Right ventricle myocardium superior (tissue), 1 donor: ENCODE results near the gene IFT122. TPM values are rescaled to one million over a fixed set of nuclear protein-coding genes. Genes with fewer than 3 reads are reported as not detected.
"Not testable (repeated sequence)": the region's sequence is repeated elsewhere in the genome, so short reads cannot be mapped to it uniquely, and the experiment has no call there.

Experiments used
- ATAC-seq: fragments of 200-7000 bp; cut with Tn5 transposase; one replicate; pipeline ENCODE4 v1.9.1; 2020; ENCODE audit warnings: mild to moderate bottlenecking; ENCODE audit not compliant: poor library complexity
- DNase-seq: peaks from one replicate; pipeline ENCODE4 v3.0.0-alpha.2; 2020
- intact Hi-C: fragments of 100-400 bp; cut with DNase I; formaldehyde crosslinking; loops from one replicate; pipeline ENCODE4 v1.11.2; 2022
- long read RNA-seq: library from polyadenylated mRNA; unstranded; transcript quantifications from one replicate; pipeline ENCODE4 v2.0.0, GENCODE V29; 2021
- total RNA-seq: library from RNA; stranded (reverse); fragmentation: NEBNext Ultra II Directional; extraction: Animal tissue kit (Norgen Biotek cat#: 25700); gene quantifications from one replicate; pipeline ENCODE4 v1.2.1, GENCODE V29; 2021
- donor health status: DM: no; HTN: yes; CAD: no; lungs with severe emphysema.

Gene IFT122, protein sequence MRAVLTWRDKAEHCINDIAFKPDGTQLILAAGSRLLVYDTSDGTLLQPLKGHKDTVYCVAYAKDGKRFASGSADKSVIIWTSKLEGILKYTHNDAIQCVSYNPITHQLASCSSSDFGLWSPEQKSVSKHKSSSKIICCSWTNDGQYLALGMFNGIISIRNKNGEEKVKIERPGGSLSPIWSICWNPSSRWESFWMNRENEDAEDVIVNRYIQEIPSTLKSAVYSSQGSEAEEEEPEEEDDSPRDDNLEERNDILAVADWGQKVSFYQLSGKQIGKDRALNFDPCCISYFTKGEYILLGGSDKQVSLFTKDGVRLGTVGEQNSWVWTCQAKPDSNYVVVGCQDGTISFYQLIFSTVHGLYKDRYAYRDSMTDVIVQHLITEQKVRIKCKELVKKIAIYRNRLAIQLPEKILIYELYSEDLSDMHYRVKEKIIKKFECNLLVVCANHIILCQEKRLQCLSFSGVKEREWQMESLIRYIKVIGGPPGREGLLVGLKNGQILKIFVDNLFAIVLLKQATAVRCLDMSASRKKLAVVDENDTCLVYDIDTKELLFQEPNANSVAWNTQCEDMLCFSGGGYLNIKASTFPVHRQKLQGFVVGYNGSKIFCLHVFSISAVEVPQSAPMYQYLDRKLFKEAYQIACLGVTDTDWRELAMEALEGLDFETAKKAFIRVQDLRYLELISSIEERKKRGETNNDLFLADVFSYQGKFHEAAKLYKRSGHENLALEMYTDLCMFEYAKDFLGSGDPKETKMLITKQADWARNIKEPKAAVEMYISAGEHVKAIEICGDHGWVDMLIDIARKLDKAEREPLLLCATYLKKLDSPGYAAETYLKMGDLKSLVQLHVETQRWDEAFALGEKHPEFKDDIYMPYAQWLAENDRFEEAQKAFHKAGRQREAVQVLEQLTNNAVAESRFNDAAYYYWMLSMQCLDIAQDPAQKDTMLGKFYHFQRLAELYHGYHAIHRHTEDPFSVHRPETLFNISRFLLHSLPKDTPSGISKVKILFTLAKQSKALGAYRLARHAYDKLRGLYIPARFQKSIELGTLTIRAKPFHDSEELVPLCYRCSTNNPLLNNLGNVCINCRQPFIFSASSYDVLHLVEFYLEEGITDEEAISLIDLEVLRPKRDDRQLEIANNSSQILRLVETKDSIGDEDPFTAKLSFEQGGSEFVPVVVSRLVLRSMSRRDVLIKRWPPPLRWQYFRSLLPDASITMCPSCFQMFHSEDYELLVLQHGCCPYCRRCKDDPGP
- total RNA-seq: 19.3 TPM
- long read RNA-seq, transcript IFT122-202 (29 exons, 3,841 nt): major isoform, 14 of 63 reads
- long read RNA-seq, transcript IFT122-204 (27 exons, 3,569 nt): minor isoform, 7 of 63 reads
- long read RNA-seq, partial matches to known transcripts: 6 of 63 reads
- long read RNA-seq, other reads (novel, unspliced or antisense): 34 of 63 reads

DNA sequence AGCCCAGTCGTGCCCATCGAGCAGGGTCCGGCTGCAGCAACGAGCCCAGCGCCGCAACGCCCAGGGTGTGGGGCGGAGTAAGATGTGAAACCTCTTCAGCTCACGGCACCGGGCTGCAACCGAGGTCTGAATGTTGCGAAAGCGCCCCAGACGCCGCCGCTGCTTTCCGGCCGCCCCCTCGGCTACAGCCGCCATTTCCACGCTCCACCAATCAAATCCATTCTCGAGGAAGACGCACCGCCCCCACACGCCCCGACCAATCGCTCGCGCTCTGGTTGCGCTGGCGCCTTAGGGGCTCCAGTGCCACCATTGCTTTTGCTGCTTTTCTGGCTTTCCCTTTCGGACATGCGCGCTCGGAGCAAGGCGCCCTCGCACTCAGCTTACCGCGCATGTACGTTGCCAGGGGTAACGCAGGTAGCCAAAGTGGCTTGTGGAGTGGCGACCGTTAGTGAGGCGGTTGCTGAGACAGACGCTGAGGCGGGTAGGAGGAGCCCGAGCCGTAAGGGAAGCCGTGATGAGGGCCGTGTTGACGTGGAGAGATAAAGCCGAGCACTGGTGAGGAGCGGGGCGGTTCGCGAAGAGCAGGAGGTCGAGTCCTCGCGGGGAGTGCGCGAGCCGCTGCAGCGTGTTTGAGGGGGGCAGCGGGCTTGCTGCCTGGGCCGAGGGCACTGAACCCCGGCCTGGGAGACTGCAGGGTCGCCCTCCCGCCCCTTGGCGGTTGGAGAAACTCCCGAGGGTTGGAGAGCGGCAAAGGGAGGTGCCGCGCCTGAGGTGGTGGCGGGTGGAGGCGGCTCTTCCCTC, at the start of gene IFT122, which contains the start of gene MBD4:
Gene IFT122, plus strand, starts transcription at position 408 of the 801 bp plus-strand sequence. Its CDS starts 107 bp downstream, at position 515.
Gene MBD4, minus strand, starts transcription at position 132 of the 801 bp plus-strand sequence. Its CDS starts 115 bp downstream, at position 17.
- intact Hi-C loops: no loop called here
- DNase-seq (peak; percentile 98), ATAC-seq (peak; percentile 94)

DNA sequence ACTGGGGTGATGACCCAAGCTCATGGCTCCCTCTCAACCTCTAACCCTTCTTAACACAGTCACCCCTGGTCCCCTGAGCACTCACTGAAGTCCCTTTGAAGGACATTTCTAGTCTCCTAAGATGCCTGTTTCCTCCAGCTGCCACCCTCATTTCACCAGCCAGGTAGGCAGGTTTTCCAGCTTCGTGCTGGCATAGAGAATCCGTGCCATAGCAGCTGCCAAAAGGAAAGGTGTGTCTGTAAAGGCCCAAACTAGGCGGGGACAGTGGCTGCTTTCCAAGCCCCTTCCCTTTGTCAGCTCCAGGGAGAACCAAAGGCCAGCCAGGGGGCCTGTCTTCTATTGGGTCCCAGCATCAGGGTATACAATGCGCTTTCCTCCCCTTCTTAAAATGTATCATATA, 48.4 kb upstream of the IFT122 start:
- ATAC-seq, intact Hi-C loops, DNase-seq: not testable (repeated sequence)

DNA sequence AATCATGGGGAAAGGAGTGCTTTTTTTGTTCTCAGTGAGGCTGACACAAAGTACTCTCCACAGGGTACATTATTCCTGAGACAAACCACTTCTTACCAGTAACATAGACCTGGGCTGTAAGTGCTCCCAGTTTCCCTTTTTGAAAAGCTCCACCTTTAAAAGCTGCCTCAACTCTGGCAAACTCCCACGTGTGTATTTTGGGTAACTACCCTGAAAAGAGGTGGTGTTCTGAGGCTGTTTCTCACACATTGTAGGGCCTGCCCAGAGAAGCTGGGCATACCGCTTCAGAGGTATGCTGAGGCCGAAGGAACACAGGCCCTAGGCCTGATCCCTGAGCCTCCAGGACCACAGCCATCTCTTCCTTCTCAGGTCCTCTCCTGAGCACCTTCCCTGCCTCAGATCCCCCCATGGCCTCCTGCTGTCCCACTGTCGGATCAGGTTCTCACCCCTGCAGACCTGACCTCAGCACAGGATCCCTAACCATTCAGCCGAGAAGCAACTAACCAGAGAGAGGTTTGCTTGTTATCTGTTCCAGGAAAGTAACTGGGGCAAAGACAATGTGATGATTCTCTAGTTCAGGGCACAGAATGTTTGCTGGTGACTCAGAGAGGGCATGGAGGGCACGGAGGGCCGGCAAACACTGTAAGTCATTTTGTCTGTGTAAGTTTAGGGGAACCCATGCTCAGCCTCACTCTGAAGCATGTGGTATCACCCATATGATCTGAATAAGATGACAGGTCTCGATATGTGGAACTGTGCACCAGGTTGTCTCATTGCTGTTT, 47.7 kb upstream of the IFT122 start:
- intact Hi-C loops, DNase-seq, ATAC-seq: not testable (repeated sequence)

DNA sequence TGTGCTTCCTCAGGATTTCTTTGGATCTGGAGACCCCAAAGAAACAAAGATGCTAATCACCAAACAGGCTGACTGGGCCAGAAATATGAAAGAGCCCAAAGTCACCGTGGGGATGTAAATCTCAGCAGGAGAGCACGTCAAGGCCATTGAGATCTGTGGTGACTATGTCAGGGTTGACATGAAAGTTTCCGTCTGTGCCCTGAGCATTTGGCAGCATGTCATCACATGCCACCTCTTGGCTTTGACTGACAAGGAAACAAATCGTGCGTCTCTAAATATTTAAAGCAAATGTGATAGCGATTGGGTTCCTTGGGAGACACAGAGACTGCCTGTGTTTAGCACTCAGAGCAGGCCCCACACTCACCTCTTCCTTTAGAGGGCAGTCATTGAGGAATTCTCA, 46.8 kb upstream of the IFT122 start:
- intact Hi-C loops: no loop called here
- no peak for DNase-seq
- ATAC-seq: no peak

DNA sequence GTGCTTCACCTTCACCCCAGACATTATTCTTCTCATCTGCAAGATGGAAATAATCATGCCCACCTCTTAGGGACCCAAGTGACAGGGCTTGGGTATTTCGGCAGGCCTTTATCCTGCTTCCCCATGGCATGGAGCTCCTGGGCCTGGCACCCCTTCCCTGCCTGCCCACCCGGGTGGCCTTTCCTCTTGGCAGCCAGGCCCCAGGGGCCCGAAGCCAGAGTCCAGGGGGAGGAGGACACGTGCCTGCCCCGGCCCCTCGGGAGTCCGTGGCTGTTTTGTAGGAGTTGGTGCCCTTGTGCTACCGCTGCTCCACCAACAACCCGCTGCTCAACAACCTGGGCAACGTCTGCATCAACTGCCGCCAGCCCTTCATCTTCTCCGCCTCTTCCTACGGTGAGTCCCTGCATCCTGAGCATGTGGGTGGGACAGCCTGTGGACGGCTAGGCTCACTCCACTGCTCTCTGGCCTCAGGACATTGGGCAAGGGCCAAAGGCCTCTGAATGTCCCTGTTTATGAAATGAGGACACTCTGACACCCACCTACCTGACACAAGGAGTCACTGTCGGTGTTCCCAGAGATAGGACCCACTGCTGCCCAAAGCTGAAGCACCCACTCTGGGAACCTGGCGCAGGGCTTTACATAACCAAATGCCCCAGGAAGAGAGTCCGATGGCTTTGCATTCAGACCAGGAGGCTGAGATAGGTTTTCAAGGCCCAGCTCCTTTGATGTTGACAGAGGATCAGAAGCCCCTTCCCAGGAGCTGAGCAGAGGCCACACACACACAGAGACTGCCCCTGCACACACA, 46.1 kb upstream of the IFT122 start:
- intact Hi-C loops, ATAC-seq, DNase-seq: not testable (repeated sequence)

DNA sequence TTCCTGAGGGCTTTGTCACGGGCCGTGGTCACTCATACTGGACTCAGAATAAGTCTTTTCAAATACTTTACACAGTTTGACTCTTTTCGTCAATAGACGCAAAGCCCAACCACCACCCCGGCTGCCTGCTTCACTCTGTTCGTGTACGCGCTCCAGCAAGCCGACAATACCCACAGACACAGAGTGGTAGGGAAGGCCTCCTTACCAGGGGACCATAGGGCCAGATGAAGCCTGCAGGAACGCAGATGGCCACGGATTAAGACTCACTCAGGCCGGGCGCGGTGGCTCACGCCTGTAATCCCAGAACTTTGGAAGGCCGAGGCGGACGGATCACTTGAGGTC, 41.2 kb upstream of the IFT122 start:
- DNase-seq (no peak), ATAC-seq (peak; percentile 5)
- intact Hi-C loops: no loop called here

DNA sequence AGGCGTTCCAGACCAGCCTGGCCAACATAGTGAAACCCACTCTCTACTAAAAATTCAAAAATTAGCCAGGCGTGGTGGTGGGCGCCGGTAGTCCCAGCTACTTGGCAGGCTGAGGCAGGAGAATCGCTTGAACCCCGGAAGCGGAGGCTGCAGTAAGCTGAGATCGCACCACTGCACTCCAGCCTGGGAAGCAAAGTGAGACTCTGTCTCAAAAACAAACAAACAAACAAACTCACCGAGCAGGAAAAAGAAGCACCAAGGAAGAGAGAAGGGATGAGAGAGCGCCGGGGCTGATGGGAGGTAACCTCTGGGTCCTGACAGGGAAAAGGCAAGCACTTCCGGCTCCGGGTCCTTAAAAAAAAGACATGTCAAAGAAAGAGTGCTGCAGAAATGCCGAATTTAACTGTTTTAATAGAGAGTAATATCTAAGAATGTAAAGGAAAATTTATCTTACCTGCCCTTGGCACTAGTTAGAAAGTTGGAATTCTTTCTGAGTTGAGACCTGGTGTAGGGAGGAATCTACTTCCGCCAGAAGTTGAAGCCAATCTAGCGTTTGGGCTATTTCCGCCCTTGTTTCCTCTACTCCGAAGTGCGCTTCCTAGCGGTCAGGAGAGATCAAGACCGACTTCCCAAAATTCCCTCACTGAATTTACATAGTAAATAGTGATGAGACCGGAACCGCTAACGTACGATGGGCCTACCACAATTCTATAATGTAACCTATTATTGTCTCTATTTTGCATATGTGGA, 40.7 kb upstream of the IFT122 start:
- DNase-seq: peak; percentile 80
- ATAC-seq: peak; percentile 96
- intact Hi-C loops: no loop called here

DNA sequence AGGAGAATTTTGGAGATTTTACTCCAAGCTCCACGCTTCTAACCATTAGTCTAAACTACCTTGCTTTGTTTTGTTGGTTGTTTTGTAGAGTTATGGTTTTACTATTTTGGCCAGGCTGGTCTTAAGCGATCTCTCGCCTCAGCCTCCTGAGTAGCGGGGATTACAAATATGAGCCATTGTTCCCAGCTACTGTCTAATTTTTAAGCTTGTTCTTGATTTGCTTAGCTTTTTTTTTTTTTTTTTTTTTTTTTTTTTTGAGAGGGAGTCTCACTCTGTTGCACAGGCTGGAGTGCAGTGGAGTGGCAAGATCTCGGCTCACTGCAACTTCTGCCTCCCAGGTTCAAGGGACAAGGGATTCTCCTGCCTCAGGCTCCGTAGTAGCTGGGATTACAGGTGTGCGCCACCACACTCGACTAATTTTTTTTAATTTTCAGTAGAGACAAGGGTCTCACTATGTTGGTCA, 40.1 kb upstream of the IFT122 start:
- ATAC-seq: no peak
- intact Hi-C loops: no loop called here
- DNase-seq: no peak

DNA sequence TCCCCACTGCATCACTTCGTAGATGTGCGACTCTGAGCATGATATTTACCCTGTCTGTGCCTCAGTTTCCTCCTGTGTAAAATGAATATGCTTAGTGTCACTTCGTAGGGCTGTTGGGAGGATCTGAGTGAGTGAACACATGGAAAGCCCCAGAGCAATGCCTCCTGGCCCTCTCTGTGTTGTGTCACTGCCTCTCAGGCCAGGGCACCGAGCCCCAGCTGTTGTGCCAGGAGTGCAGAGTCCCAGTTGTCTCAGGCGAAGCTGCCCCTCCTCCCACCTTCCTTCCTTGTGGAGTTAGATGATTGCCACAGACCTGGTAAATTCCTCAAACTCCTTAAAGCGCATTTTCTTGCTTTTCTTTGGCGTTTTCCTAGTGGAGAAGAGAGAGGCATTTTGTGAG, 37.8 kb upstream of the IFT122 start:
- intact Hi-C loops: no loop called here
- no peak for DNase-seq
- ATAC-seq: no peak

DNA sequence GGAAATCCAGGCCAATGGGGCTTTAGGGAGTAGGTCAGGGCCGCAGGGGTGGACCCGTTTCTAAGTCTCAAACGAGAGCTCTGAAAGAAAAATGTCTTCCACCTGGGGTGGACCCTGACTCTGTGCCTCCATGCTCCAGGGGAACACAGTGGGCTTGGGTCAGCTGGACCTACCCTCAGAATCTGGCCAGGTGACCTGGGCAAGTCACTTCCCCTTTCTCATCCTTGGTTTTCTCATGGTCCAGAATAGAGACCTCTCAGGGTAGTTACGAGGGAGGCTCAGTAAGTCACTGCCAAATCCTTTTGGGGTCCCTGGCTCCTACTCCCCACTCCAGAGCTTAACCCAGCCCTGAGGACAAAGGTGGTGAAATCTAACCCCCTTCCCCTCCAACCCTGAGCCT, 37.4 kb upstream of the IFT122 start:
- intact Hi-C loops: no loop called here
- DNase-seq: no peak
- ATAC-seq: no peak

DNA sequence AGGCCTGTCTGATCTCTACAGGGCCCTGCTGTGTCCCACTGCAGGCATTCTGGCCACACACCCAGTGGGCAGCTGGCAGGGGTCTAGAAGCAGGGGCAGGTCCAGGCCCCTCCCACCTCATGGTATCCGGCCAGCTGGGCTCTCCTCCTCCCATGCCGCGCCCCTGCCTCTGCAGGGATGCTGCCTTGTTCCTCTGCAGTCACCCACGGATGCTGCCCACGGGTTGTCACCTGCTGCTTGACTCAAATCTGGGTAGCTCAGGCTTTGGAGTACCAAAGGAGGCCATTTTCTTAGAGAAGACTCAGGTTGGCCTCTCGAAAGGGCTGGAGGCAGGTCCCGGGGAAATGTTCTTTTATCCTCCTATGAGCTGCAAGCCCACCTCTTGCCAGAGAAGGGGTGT, 36.6 kb upstream of the IFT122 start:
- DNase-seq: no peak
- intact Hi-C loops: no loop called here
- no peak for ATAC-seq

DNA sequence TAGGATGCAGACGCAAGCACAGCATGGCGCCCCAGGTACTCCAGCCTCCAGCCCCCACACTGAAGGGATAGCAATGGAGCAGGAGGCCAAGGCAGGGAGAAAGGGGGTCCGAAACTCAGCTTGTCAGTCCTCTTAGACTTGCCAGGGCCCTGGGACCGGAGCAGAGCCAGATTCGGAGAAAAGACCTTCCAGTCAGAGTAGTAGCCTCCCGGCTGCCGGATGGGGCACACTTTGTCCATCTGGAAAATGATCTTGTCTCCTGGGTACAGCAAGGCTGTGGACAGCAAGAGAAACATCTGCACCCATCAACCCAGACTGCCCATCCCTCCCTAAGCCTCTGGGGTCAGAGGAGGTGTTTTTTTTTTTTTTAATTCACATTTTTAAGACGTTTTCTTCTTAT, 35.9 kb upstream of the IFT122 start:
- DNase-seq (no peak), ATAC-seq (no peak)
- intact Hi-C loops: no loop called here

DNA sequence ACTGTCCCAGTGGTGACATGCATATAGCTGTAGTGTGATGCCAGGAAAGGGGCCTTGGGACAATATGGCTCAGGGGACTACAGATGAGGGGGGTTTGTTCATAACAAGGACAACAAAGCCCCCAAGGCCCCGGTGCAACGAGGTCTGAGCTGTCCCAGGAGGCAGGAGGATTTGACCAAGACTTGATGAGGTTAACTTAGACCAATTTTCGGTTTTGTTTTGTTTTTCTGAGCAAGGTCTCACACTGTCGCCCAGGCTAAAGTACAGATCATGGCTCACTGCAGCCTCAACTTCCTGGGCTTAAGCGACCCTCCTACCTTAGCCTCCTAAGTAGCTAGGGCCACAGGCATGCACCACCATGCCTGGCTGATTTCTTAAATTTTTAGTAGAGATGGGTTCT, 35.4 kb upstream of the IFT122 start:
- ATAC-seq: no peak
- no peak for DNase-seq
- intact Hi-C loops: no loop called here

DNA sequence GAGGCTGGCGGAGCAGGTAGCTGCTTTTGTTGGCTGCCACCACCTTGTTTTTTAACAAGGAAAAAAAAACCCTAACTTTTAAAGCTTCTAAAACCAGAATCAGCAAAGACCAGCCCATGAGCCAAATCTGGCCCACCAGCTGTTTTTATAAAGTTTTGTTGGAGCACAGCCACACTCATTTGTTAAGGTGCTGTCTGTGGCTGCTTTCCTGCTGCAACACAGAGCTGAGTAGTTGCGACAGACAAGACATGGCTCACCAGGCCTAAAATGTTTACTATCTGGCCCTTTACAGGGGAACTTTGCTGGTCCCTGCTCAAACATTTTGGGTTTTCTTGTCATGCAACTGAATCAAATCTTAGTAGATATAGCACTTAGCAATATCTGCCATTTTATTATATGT, 30.5 kb upstream of the IFT122 start:
- ATAC-seq (no peak), DNase-seq (no peak)
- intact Hi-C loops: no loop called here

DNA sequence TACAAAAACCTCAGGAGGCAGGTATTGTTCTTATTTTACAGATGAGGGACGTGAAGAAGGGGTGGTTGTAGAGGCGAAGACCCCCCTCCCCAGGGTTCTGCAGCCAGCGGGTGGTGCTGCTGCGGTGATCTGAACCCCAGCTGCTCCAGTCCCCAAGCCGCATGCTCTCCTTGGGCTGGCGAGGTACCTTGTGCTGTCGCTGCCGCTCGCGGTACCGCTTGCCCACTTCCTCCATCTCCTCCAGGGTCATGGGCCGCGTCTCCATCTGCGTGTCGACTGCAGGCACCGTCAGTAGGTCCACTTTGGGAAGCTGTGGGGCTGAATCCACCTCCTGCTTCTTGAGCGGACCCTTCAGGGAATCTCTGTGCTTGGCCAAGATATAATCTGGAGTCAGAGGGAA, 29.1 kb upstream of the IFT122 start:
- intact Hi-C loops: no loop called here
- DNase-seq: no peak
- no peak for ATAC-seq
